H9 (cell line): ENCODE results near the gene ZMYM2. TPM values are rescaled to one million over a fixed set of nuclear protein-coding genes. Genes with fewer than 3 reads are reported as not detected.

ENCODE experiments used
- DNase-seq: peaks from one replicate; pipeline ENCODE4 v3.0.0-alpha.2; 2017
- H2AFZ ChIP-seq: one replicate; pipeline ENCODE4 v1.6.1; 2013; ENCODE audit warnings: mild to moderate bottlenecking, low read length, control low read depth, moderate library complexity
- H2AK5ac ChIP-seq: 2 replicates; pipeline ENCODE4 v1.6.1; 2013; ENCODE audit warnings: low read length, control low read depth, mixed read lengths; ENCODE audit not compliant: insufficient read length
- H2BK120ac ChIP-seq: one replicate; pipeline ENCODE4 v1.6.1; 2013; ENCODE audit warnings: low read depth, mild to moderate bottlenecking, low read length, control low read depth, inconsistent platforms; ENCODE audit not compliant: poor library complexity, severe bottlenecking
- H2BK12ac ChIP-seq: 2 replicates; pipeline ENCODE4 v1.6.1; 2013; ENCODE audit warnings: low read length, control low read depth, mixed read lengths, low read depth; ENCODE audit not compliant: insufficient read length
- H2BK15ac ChIP-seq: 2 replicates; pipeline ENCODE4 v1.6.1; 2013; ENCODE audit warnings: low read depth, low read length, control low read depth
- H2BK20ac ChIP-seq: one replicate; pipeline ENCODE4 v1.6.1; 2013; ENCODE audit warnings: low read depth, mild to moderate bottlenecking, low read length, control low read depth, inconsistent platforms; ENCODE audit not compliant: poor library complexity, severe bottlenecking
- H2BK5ac ChIP-seq: 2 replicates; pipeline ENCODE4 v1.6.1; 2013; ENCODE audit warnings: low read length, control low read depth, mixed read lengths; ENCODE audit not compliant: insufficient read length
- H3K14ac ChIP-seq: 2 replicates; pipeline ENCODE4 v1.6.1; 2013; ENCODE audit warnings: low read length, control low read depth; ENCODE audit not compliant: insufficient read depth
- H3K18ac ChIP-seq: 2 replicates; pipeline ENCODE4 v1.6.1; 2013; ENCODE audit warnings: low read depth, mild to moderate bottlenecking, mixed read lengths, low read length, control low read depth; ENCODE audit not compliant: insufficient read length
- H3K23ac ChIP-seq: 2 replicates; pipeline ENCODE4 v1.6.1; 2013; ENCODE audit warnings: low read length, control low read depth, mixed read lengths, low read depth; ENCODE audit not compliant: insufficient read length
- H3K23me2 ChIP-seq: 2 replicates; pipeline ENCODE4 v1.6.1; 2013; ENCODE audit warnings: low read depth, mild to moderate bottlenecking, mixed read lengths, low read length, control low read depth; ENCODE audit not compliant: insufficient read length, poor library complexity, severe bottlenecking
- H3K27ac ChIP-seq: 2 replicates; pipeline ENCODE4 v1.5.1; 2013; ENCODE audit warnings: low read length, control low read depth, mixed read lengths, low read depth; ENCODE audit not compliant: insufficient read length
- H3K27me3 ChIP-seq: 2 replicates; pipeline ENCODE4 v1.6.1; 2013; ENCODE audit warnings: low read length, control low read depth, inconsistent platforms; ENCODE audit not compliant: insufficient read depth
- H3K4ac ChIP-seq: 2 replicates; pipeline ENCODE4 v1.6.1; 2013; ENCODE audit warnings: low read depth, mild to moderate bottlenecking, control low read depth, inconsistent platforms, low read length, moderate library complexity
- H3K4me1 ChIP-seq: 2 replicates; pipeline ENCODE4 v1.6.1; 2013; ENCODE audit warnings: low read length, control low read depth, inconsistent platforms; ENCODE audit not compliant: insufficient read depth
- H3K4me2 ChIP-seq: 2 replicates; pipeline ENCODE4 v1.6.1; 2013; ENCODE audit warnings: low read length, control low read depth, mixed read lengths; ENCODE audit not compliant: insufficient read length, insufficient read depth
- H3K56ac ChIP-seq: 2 replicates; pipeline ENCODE4 v1.6.1; 2013; ENCODE audit warnings: low read depth, mild to moderate bottlenecking, mixed read lengths, low read length, control low read depth; ENCODE audit not compliant: insufficient read length
- H3K79me1 ChIP-seq: 2 replicates; pipeline ENCODE4 v1.6.1; 2013; ENCODE audit warnings: low read depth, mild to moderate bottlenecking, moderate library complexity, low read length, control low read depth, inconsistent platforms; ENCODE audit not compliant: insufficient read depth, poor library complexity, severe bottlenecking
- H3K79me2 ChIP-seq: 2 replicates; pipeline ENCODE4 v1.6.1; 2013; ENCODE audit warnings: low read length, control low read depth, inconsistent platforms; ENCODE audit not compliant: insufficient read depth
- H3K9ac ChIP-seq: 2 replicates; pipeline ENCODE4 v1.6.1; 2013; ENCODE audit warnings: low read length, control low read depth, mixed read lengths; ENCODE audit not compliant: insufficient read length; ENCODE audit errors: extremely low read depth
- H3K9me3 ChIP-seq: one replicate; pipeline ENCODE4 v1.6.1; 2013; ENCODE audit warnings: low read depth, low read length, inconsistent platforms; ENCODE audit not compliant: control insufficient read depth
- H3T11ph ChIP-seq: one replicate; pipeline ENCODE4 v1.6.1; 2013; ENCODE audit warnings: mild to moderate bottlenecking, low read length, control low read depth, inconsistent platforms
- H4K20me1 ChIP-seq: one replicate; pipeline ENCODE4 v1.6.1; 2013; ENCODE audit not compliant: control insufficient read depth, insufficient read length, insufficient read depth
- H4K5ac ChIP-seq: 2 replicates; pipeline ENCODE4 v1.6.1; 2013; ENCODE audit warnings: low read depth, mild to moderate bottlenecking, mixed read lengths, low read length, control low read depth; ENCODE audit not compliant: insufficient read length
- H4K8ac ChIP-seq: replicated peaks from 2 replicates; pipeline ENCODE4 v1.6.1; 2013; ENCODE audit warnings: low read length, control low read depth, mixed read lengths, low read depth; ENCODE audit not compliant: insufficient read length
- H4K91ac ChIP-seq: 2 replicates; pipeline ENCODE4 v1.6.1; 2013; ENCODE audit warnings: low read depth, mild to moderate bottlenecking, moderate library complexity, mixed read lengths, low read length, control low read depth; ENCODE audit not compliant: insufficient read length
- H3K27ac Mint-ChIP-seq, 3 experiments: 2 replicates in 2 of 3; 3 replicates in 1 of 3; pipeline ENCODE4 v1.8.0; 2020 to 2021; ENCODE audit warnings: mixed read lengths in 3 of 3, mild to moderate bottlenecking in 1 of 3, moderate library complexity in 1 of 3
- H3K27me3 Mint-ChIP-seq: 2 replicates; pipeline ENCODE4 v1.8.0; 2021; ENCODE audit warnings: low read depth, mild to moderate bottlenecking, moderate library complexity, mixed read lengths
- H3K36me3 Mint-ChIP-seq, 3 experiments: 2 replicates in 2 of 3; 3 replicates in 1 of 3; pipeline ENCODE4 v1.8.0; 2020 to 2021; ENCODE audit warnings: low read depth in 3 of 3, mixed read lengths in 3 of 3; ENCODE audit not compliant: insufficient read depth in 1 of 3
- H3K4me1 Mint-ChIP-seq, 2 experiments: 2 replicates each; pipeline ENCODE4 v1.8.0; 2020; ENCODE audit warnings: mixed read lengths in 2 of 2
- H3K4me3 Mint-ChIP-seq, 2 experiments: 2 replicates in 1 of 2; 3 replicates in 1 of 2; pipeline ENCODE4 v1.8.0; 2020 to 2021; ENCODE audit warnings: mild to moderate bottlenecking in 2 of 2, mixed read lengths in 2 of 2, moderate library complexity in 1 of 2
- H3K9me3 Mint-ChIP-seq, 2 experiments: 2 replicates in 1 of 2; 3 replicates in 1 of 2; pipeline ENCODE4 v1.8.0; 2020; ENCODE audit warnings: mild to moderate bottlenecking in 2 of 2, mixed read lengths in 2 of 2, moderate library complexity in 1 of 2
- CTCF ChIP-seq: fragments of 200-600 bp; sonication (generic); conservative IDR thresholded peaks from 3 replicates; pipeline ENCODE4 v1.8.0; 2021; ENCODE audit warnings: antibody characterized with exemption, mild to moderate bottlenecking
- WGBS: extraction: QIAGEN DNeasy Blood & Tissue Kit; methylation state at CpG from one replicate; pipeline ENCODE4 v1.1.7; 2013; ENCODE audit warnings: missing lambda C conversion rate, low lambda C conversion rate, mixed read lengths; ENCODE audit not compliant: insufficient read length; ENCODE audit errors: extremely low coverage; 5-methylcytosine and 5-hydroxymethylcytosine counted together
- total RNA-seq: library from RNA; stranded (reverse); gene quantifications from 2 replicates; pipeline ENCODE4 v1.2.1, GENCODE V29; 2021

The ZMYM2 gene
- total RNA-seq, 1 experiment from 2014 or later, result 173 TPM

GRCh38 chr13:20114066-20114610, 155.6 kb downstream of the ZMYM2 start:
- no peak overlapping the region for H4K8ac ChIP-seq
- no peak overlapping the region for H2AFZ ChIP-seq
- no peak overlapping the region for H3K4me3 Mint-ChIP-seq
- H3K9me3 ChIP-seq, result no peaks in the 10 kb centered on the region
- no peaks in the 10 kb centered on the region for H3K79me2 ChIP-seq
- no peak for DNase-seq
- no peak overlapping the region for H3K23ac ChIP-seq
- no peak overlapping the region for H4K91ac ChIP-seq
- no peak overlapping the region for H3K4me2 ChIP-seq
- no peak overlapping the region for H2BK5ac ChIP-seq
- no peaks in the 10 kb centered on the region for H3K79me1 ChIP-seq
- no peaks in the 10 kb centered on the region for H3K27me3 ChIP-seq
- no peak overlapping the region for H4K5ac ChIP-seq
- H3K27ac ChIP-seq, result no peak overlapping the region
- WGBS, result no CpG with 5 or more reads among the region's 10 CpGs
- no peaks in the 10 kb centered on the region for H3K36me3 Mint-ChIP-seq
- no peak overlapping the region for H2BK20ac ChIP-seq
- no peaks in the 10 kb centered on the region; a peak in 1 of 5 replicates for H3K9me3 Mint-ChIP-seq
- no peak overlapping the region for H2BK12ac ChIP-seq
- H3K14ac ChIP-seq, result no peak overlapping the region; the same call in 1 of the 2 replicates
- no peak for TF ChIP-seq CTCF
- no peak overlapping the region for H3K56ac ChIP-seq
- no peak overlapping the region for H3K4ac ChIP-seq
- H3K4me1 Mint-ChIP-seq, result peaks cover 2 to 5% of the 10 kb centered on the region in 2 experiments; a peak in 3 of 4 replicates
- no peak overlapping the region for H2AK5ac ChIP-seq
- no peak overlapping the region for H2BK15ac ChIP-seq
- H4K20me1 ChIP-seq, result no peaks in the 10 kb centered on the region
- peaks cover 6% of the 10 kb centered on the region for H3K27me3 Mint-ChIP-seq
- H3T11ph ChIP-seq, result no peak overlapping the region
- H3K4me1 ChIP-seq, result no peaks in the 10 kb centered on the region
- H3K9ac ChIP-seq, result no peak overlapping the region
- H3K23me2 ChIP-seq, result peaks cover 11% of the 10 kb centered on the region
- H3K27ac Mint-ChIP-seq, result no peak overlapping the region
- H3K18ac ChIP-seq, result no peak overlapping the region
- H2BK120ac ChIP-seq, result no peak overlapping the region
